Measurements from ENCODE around the gene UQCR11. TPM values are rescaled to one million over a fixed set of nuclear protein-coding genes. Genes with fewer than 3 reads are reported as not detected.

The UQCR11 gene
- total and polyA plus RNA-seq, 2 donors (not counting 3 experiments of a cell fraction or from before 2014, with no cell fraction given), result 165 to 210 TPM

GRCh38 chr19:1630012-1630411 is 24.8 kb upstream of the UQCR11 start:
- H2AFZ ChIP-seq (ENCODE audit: low read depth, low read length), result no peak overlapping the region
- no peak for TF ChIP-seq JUN (IDR thresholded peaks at IDR 0.05; ENCODE audit: borderline replicate concordance, insufficient read depth, insufficient read length, low read depth)
- BruUV-seq (replicated peaks), result no TSS peak
- ChIA-PET POLR2A (no interaction called here), CTCF (no interaction called here)
- intact Hi-C loops (cut with micrococcal nuclease) (no loop called here), dilution Hi-C loops (cut with MboI; ENCODE audit: extremely low pct_ligation_motif_present, low sequenced_read_pairs) (no loop called here)
- H3K4me3 ChIP-seq (replicated peaks in 1 of 3; ENCODE audit: insufficient read depth in 1 of 3, low read depth in 1 of 3, low read length in 3 of 3), result no peak overlapping the region
- H3K9ac ChIP-seq (replicated peaks; ENCODE audit: extremely low read depth, insufficient read depth, low read length), result no peak overlapping the region
- H3K27me3 ChIP-seq (ENCODE audit: control insufficient read depth in 2 of 2, insufficient read depth in 2 of 2, low read length in 2 of 2), result no peaks in the 10 kb centered on the region
- peaks cover 3% of the 10 kb centered on the region for H3K79me2 ChIP-seq (ENCODE audit: control insufficient read depth, insufficient read depth, low read length)
- no peak for FAIRE-seq
- H3K4me2 ChIP-seq (ENCODE audit: insufficient read depth, low read length), result no peak overlapping the region
- no peaks in the 10 kb centered on the region for H3K4me1 ChIP-seq (ENCODE audit: control insufficient read depth, extremely low read depth, insufficient read depth, low read length)
- no peak overlapping the region for H3K27ac ChIP-seq (ENCODE audit: insufficient read depth, low read depth, low read length)
- no peaks in the 10 kb centered on the region for H3K9me3 ChIP-seq (replicated peaks; ENCODE audit: control insufficient read depth, insufficient read depth, low read length)
- no peaks in the 10 kb centered on the region for H3K9me1 ChIP-seq (replicated peaks; ENCODE audit: control insufficient read depth, extremely low read depth, insufficient read depth, low read length)
- no peak for DNase-seq (ENCODE audit: low read depth, low spot score)
- H4K20me1 ChIP-seq (replicated peaks; ENCODE audit: control insufficient read depth, extremely low read depth, insufficient read depth, low read length), result no peaks in the 10 kb centered on the region
- peaks cover 7 to 40% of the 10 kb centered on the region in 2 experiments for H3K36me3 ChIP-seq (ENCODE audit: control insufficient read depth in 2 of 2, extremely low read depth in 1 of 2, insufficient read depth in 2 of 2, low read length in 2 of 2)

GRCh38 chr19:1629256-1629808 is 24.1 kb upstream of the UQCR11 start:
- no peak overlapping the region for H3K9ac ChIP-seq (replicated peaks; ENCODE audit: extremely low read depth, insufficient read depth, low read length)
- H3K27ac ChIP-seq (ENCODE audit: insufficient read depth, low read depth, low read length), result no peak overlapping the region
- intact Hi-C loops (cut with micrococcal nuclease), result no loop called here
- no TSS peak for BruUV-seq (replicated peaks)
- no peak for DNase-seq (ENCODE audit: low read depth, low spot score)
- peaks cover 6 to 37% of the 10 kb centered on the region in 2 experiments for H3K36me3 ChIP-seq (ENCODE audit: control insufficient read depth in 2 of 2, extremely low read depth in 1 of 2, insufficient read depth in 2 of 2, low read length in 2 of 2)
- no peak for FAIRE-seq
- peaks cover 2% of the 10 kb centered on the region for H3K79me2 ChIP-seq (ENCODE audit: control insufficient read depth, insufficient read depth, low read length)
- H3K27me3 ChIP-seq (ENCODE audit: control insufficient read depth in 2 of 2, insufficient read depth in 2 of 2, low read length in 2 of 2), result no peaks in the 10 kb centered on the region
- dilution Hi-C loops (cut with MboI; ENCODE audit: extremely low pct_ligation_motif_present, low sequenced_read_pairs), result no loop called here
- ChIA-PET POLR2A (no interaction called here), CTCF (no interaction called here)
- no peaks in the 10 kb centered on the region for H4K20me1 ChIP-seq (replicated peaks; ENCODE audit: control insufficient read depth, extremely low read depth, insufficient read depth, low read length)
- TF ChIP-seq MAX (IDR thresholded peaks at IDR 0.05; ENCODE audit: insufficient read depth, insufficient read length) (no peak), CTCF (IDR thresholded peaks at IDR 0.05; ENCODE audit: extremely low read depth in 1 of 2, insufficient read depth in 1 of 2, low read depth in 1 of 2, low read length in 2 of 2) (no peak), JUN (IDR thresholded peaks at IDR 0.05; ENCODE audit: borderline replicate concordance, insufficient read depth, insufficient read length, low read depth) (no peak), FOS (IDR thresholded peaks at IDR 0.05; ENCODE audit: borderline replicate concordance, insufficient read depth, low read length) (no peak), POLR2A (IDR thresholded peaks at IDR 0.05; ENCODE audit: low read depth, low read length) (no peak), POLR2AphosphoS5 (IDR thresholded peaks at IDR 0.05; ENCODE audit: insufficient read depth, low read depth, low read length) (no peak), EZH2 (IDR thresholded peaks at IDR 0.05; ENCODE audit: borderline replicate concordance, low read depth, low read length, severe bottlenecking) (no peak)
- no peak overlapping the region for H3K4me2 ChIP-seq (ENCODE audit: insufficient read depth, low read length)
- H3K4me1 ChIP-seq (ENCODE audit: control insufficient read depth, extremely low read depth, insufficient read depth, low read length), result no peaks in the 10 kb centered on the region
- no peaks in the 10 kb centered on the region for H3K9me3 ChIP-seq (replicated peaks; ENCODE audit: control insufficient read depth, insufficient read depth, low read length)
- H3K4me3 ChIP-seq (replicated peaks in 1 of 3; ENCODE audit: insufficient read depth in 1 of 3, low read depth in 1 of 3, low read length in 3 of 3), result no peak overlapping the region
- no peaks in the 10 kb centered on the region for H3K9me1 ChIP-seq (replicated peaks; ENCODE audit: control insufficient read depth, extremely low read depth, insufficient read depth, low read length)
- H2AFZ ChIP-seq (ENCODE audit: low read depth, low read length), result no peak overlapping the region
